Fibroblast of peridontal ligament (primary cell): ENCODE measurements around the gene CFAP97D1.

Experiments used
- DNase-seq: peaks from one replicate; pipeline ENCODE4 v3.0.0-alpha.2; 2010; ENCODE audit errors: extremely low read depth

The CFAP97D1 gene

DNA sequence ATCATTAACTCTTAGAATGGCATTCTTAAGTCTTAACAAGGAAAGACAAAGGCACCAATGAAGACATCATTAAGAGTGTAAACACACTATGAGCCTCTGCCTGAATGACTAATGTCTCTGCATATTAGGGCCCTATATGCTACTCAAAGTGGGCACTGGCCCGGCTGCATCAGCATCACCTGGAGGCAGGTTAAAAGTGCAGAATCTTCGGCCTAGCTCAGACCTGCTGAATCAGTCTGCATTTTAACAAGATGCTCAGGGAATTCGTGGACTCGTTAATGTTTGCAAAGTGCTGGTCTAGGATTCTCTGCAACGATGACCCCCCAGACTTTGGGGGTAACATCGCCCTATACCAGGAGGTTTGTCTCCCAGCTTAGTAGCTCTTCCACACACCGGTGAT is 46.0 kb downstream of the CFAP97D1 start:
- DNase-seq = no peak

DNA sequence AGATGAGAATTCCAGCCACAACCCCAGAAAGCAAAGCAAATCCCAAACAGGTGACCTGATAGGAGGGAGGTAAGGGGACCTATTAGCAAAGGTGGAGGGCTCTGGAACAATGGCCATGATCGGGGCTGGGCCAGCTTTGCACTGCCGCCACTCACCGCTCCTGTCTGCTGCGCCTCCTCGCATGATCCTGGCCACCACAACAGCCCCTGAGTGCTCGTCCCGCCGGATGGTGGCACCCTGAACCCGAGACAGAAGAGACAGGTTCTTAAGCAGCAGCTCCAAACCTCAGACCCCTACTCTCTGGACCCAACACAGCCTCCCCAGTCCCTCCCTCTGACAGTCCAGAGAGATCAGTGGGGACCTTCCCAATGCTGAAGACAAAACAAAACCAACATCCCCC is 47.4 kb downstream of the CFAP97D1 start:
- no peak for DNase-seq

DNA sequence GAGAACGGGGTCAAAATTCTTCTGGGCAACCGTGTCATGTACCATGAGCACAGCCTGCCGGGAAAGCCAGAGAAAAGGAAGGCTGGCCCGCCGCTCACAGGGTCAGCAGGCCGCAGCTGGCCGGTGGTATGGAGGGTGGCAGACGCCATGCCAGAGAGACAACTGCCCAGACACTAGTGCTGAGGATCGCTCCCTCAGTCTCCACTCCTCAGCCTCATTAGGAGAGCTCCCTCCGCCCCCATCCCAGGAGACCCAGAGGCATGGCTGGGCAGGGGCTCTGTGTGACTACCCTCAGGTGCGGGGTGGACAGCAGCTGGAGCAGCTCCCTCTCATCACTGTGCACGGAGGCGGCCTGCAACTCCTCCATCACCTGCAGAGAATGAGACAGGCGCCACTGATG is 49.5 kb downstream of the CFAP97D1 start:
- DNase-seq = no peak

DNA sequence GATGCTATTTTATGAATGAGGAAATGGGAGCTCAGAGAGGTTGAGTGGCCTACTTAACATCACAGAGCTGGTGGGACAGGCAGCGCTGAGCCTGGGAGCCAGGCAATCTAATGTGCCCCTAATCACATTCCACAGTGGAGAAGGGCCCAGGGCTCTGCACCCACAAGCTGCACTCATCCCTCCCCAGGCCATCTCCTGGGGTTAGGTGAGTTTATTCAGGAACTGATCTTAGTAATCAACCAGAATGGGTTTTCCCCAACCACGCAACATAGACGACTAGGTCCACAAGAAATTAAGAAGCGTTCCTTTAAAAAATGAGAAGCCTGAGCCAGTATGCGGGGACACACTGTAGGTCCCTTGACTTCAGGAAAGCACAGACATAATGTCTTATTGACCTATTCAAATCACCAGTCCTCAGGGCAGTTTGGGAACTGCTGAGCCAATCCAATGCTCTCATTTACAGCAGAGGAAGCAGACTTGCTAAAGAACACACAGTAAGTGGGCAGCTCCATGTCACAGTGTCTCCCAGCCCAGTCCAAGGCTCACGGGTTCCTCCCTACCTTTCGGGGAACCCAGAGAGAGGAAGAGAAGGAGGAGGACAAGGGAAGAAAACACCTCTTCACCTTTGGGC is 50.4 kb downstream of the CFAP97D1 start:
- DNase-seq = no peak

DNA sequence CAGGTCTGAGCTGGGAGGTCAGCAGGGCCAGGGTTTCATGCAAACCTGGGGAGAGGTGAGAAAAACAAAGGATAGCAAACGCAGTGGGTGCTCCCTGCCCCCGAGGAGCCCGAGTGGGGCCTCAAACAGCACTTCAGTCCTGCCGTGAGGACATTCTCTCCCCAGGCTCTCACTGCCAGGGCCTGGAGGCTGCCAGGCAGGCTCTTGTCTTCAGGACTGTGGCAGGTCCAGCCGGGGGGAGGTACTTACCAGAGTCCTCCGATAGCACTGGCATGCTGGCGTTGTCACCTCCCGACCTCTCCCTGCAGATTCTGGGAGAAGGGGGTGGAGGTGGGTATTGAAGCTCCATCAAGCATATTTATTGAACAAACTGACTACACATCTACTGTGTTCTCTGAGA is 51.4 kb downstream of the CFAP97D1 start:
- DNase-seq = no peak

DNA sequence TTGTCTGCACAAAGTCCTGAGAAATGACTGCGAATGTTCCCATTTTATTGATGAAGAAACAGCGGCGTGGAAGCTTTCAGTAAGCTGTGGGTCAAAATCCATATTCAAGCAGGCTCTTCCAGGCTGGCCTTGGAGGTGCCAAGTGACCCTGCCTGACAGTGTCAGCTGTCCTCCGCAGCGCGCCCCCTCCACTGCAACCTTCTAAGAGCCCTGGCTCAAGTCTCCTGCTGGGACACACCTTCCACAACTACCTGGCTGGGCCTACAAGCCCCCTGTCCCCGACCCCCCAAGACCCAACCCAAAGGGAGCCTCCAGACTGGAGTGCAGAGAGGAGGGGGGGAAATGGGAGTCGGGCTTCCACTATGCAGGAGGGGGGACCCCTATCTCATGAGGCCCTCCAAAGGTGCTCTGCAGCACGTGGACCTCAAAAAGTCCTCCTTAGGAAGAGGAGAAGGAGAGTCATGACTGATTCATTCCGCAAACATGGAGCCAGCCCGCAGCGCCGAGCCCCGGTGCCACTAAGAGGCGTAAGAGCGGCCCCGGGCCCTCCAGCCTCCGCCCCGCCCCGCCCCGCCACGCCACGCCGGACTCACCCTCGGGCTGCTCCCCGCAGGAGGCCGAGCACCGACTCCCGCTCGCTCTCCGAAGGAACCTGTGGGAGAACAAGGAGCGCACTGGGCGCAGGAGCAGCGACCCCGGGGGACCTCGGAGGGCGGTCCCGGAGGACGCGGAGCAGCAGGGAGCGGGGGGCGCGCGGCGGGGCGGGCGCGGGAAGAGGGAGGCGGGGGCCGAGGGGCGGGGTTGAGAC is 52.1 kb downstream of the CFAP97D1 start:
- DNase-seq = peak; percentile 62

DNA sequence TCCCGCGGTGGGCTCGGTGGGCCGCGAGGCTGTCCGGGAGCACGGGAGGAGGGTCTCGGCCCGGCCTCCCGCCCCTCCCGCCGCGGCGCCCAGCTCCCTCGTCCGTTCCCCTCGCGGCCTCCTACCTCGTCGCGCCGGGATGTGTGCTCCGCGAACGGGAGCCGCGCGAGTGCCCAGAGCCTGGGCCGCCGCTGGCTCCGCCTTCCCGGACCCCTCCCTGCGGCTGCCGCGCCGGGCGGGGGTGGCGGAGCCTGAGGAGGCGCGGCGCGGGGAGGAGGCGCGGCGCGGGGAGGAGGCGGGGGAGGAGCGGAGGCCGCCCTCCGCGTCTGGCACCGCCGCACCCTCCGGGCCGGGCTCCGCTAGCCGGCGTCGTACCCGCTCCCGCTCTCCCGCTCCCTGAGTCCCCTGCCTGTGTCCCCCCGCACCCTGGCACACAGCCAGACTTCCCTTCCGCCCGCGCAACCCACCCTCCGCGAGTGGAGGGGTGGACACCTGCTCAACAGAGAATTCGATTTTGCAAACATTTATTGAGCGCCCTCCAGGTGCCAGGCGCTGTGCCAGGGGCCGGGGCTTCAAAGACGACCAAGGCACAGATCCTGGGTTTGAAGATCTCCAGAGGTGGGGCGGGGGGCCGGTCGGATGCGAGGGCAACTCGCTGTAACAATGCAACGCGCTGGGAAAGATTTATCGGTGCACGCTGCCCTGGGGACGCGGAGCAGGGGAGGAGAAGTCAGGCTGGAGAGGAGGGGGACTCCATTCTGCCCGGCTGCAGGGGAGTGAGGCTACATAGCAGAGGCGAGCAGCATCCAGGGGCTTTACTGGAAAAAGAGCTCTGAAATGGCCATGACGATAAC is 53.0 kb downstream of the CFAP97D1 start, which contains the start of gene MPP3:
Gene MPP3 (minus strand): TSS at position 171 of the 854 bp plus-strand sequence. CDS start 1,240 bp downstream, outside the sequence.
- DNase-seq = peak; percentile 50

DNA sequence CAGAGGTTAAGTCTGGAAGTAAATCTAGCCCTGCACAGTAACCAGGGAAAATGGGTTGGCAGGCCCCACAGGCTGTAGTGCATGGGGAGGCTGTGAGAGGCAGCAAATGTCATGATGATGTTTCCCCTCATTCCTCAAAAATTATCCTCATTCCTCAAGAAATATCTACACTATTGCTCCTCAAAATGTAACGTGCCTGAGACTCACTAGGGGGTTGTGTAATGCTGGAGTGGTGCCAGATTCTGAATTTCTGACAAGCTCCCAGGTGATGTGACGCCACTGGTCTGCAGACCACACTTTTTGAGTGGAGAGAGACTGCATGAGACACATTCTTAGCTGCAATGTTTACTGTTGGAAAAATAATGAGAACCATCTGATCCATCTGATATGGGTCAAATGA is 53.9 kb downstream of the CFAP97D1 start:
- peak; percentile 80 for DNase-seq
